ENCODE measurements around the gene DOK3.

GRCh38 chr5:177457852-177458681, 51.6 kb downstream of the DOK3 start:
- TF ChIP-seq POLR2A (IDR thresholded peaks at IDR 0.05; ENCODE audit: low read length): no peak
- no peak for TF ChIP-seq GATA1 (IDR thresholded peaks at IDR 0.05; ENCODE audit: low read depth, low read length)

Measured in erythroblast (primary cell).